ENCODE measurements around the gene CYTH1.
"Not testable (repeated sequence)": the region's sequence is repeated elsewhere in the genome, so short reads cannot be mapped to it uniquely, and the experiment has no call there.

The CYTH1 gene

GRCh38 chr17:78677303-78678221 is 104.5 kb downstream of the CYTH1 start:
- no peak overlapping the region for H3K4me3 Mint-ChIP-seq
- peak overlapping the region in 1 of 2 donors; percentile 51 for H3K27ac Mint-ChIP-seq
- peaks cover 10% of the 10 kb centered on the region for H3K4me1 Mint-ChIP-seq
- H3K27me3 Mint-ChIP-seq, result no peaks in the 10 kb centered on the region
- H3K9me3 Mint-ChIP-seq, result no peaks in the 10 kb centered on the region
- no peak for DNase-seq
- ATAC-seq, result no peak

- peak overlapping the region; percentile 41 to 51 for H3K27ac Mint-ChIP-seq
- H3K9me3 Mint-ChIP-seq, result no peaks in the 10 kb centered on the region
- H3K27me3 Mint-ChIP-seq, result no peaks in the 10 kb centered on the region
- H3K4me1 Mint-ChIP-seq, result peaks cover 10% of the 10 kb centered on the region
- no peak overlapping the region for H3K4me3 Mint-ChIP-seq
- DNase-seq (no peak), ATAC-seq (no peak)
Observed at GRCh38 chr17:78676412-78677302, 105.4 kb downstream of the CYTH1 start.

- no peaks in the 10 kb centered on the region for H3K9me3 Mint-ChIP-seq
- H3K27ac Mint-ChIP-seq, result peak overlapping the region in 1 of 2 donors; percentile 94
- peaks cover 4% of the 10 kb centered on the region for H3K4me1 Mint-ChIP-seq
- no peak overlapping the region for H3K4me3 Mint-ChIP-seq
- ATAC-seq (no peak), DNase-seq (no peak)
- H3K27me3 Mint-ChIP-seq, result no peaks in the 10 kb centered on the region
Observed at GRCh38 chr17:78675836-78676235, 106.2 kb downstream of the CYTH1 start.

- ATAC-seq, result no peak
- DNase-seq, result no peak
- Mint-ChIP-seq H3K27ac (peak overlapping the region; percentile 61 to 63), H3K9me3 (no peaks in the 10 kb centered on the region), H3K4me1 (peaks cover 4% of the 10 kb centered on the region), H3K27me3 (no peaks in the 10 kb centered on the region), H3K4me3 (no peak overlapping the region)
Observed at GRCh38 chr17:78675316-78675616, 106.8 kb downstream of the CYTH1 start.

GRCh38 chr17:78674595-78675315 is 107.3 kb downstream of the CYTH1 start:
- no peak overlapping the region for H3K4me3 Mint-ChIP-seq
- peaks cover 6% of the 10 kb centered on the region for H3K4me1 Mint-ChIP-seq
- no peaks in the 10 kb centered on the region for H3K9me3 Mint-ChIP-seq
- H3K27ac Mint-ChIP-seq, result no peak overlapping the region
- DNase-seq (no peak), ATAC-seq (no peak)
- H3K27me3 Mint-ChIP-seq, result no peaks in the 10 kb centered on the region

- Mint-ChIP-seq H3K27me3 (no peaks in the 10 kb centered on the region), H3K27ac (no peak overlapping the region), H3K4me3 (no peak overlapping the region), H3K9me3 (no peaks in the 10 kb centered on the region), H3K4me1 (peaks cover 9% of the 10 kb centered on the region)
- no peak for DNase-seq
- ATAC-seq, result no peak
Observed at GRCh38 chr17:78674156-78674555, 107.9 kb downstream of the CYTH1 start.

GRCh38 chr17:78673395-78673794 is 108.7 kb downstream of the CYTH1 start:
- Mint-ChIP-seq H3K27ac (peak overlapping the region in 1 of 2 donors; percentile 36), H3K4me3 (no peak overlapping the region), H3K27me3 (no peaks in the 10 kb centered on the region), H3K9me3 (no peaks in the 10 kb centered on the region), H3K4me1 (peaks cover 9% of the 10 kb centered on the region)
- no peak for DNase-seq
- no peak for ATAC-seq

GRCh38 chr17:78672871-78673371 is 109.2 kb downstream of the CYTH1 start:
- ATAC-seq (no peak), DNase-seq (no peak)
- H3K27me3 Mint-ChIP-seq, result no peaks in the 10 kb centered on the region
- peaks cover 6% of the 10 kb centered on the region for H3K4me1 Mint-ChIP-seq
- H3K4me3 Mint-ChIP-seq, result no peak overlapping the region
- peak overlapping the region in 1 of 2 donors; percentile 36 for H3K27ac Mint-ChIP-seq
- H3K9me3 Mint-ChIP-seq, result no peaks in the 10 kb centered on the region

- Mint-ChIP-seq H3K9me3 (no peaks in the 10 kb centered on the region), H3K27ac (no peak overlapping the region), H3K4me3 (no peak overlapping the region), H3K27me3 (no peaks in the 10 kb centered on the region), H3K4me1 (peaks cover 6% of the 10 kb centered on the region)
- no peak for ATAC-seq
- DNase-seq, result no peak
Observed at GRCh38 chr17:78672005-78672404, 110.1 kb downstream of the CYTH1 start.

- not testable (repeated sequence) for H3K4me3 Mint-ChIP-seq, ATAC-seq, H3K27ac Mint-ChIP-seq, DNase-seq, H3K4me1 Mint-ChIP-seq, H3K9me3 Mint-ChIP-seq, H3K27me3 Mint-ChIP-seq
Observed at GRCh38 chr17:78671726-78672001, 110.4 kb downstream of the CYTH1 start.

- H3K9me3 Mint-ChIP-seq, result no peaks in the 10 kb centered on the region
- H3K4me3 Mint-ChIP-seq, result no peak overlapping the region
- H3K27me3 Mint-ChIP-seq, result no peaks in the 10 kb centered on the region
- DNase-seq (no peak), ATAC-seq (no peak)
- peak overlapping the region; percentile 39 to 57 for H3K27ac Mint-ChIP-seq
- H3K4me1 Mint-ChIP-seq, result peaks cover 15% of the 10 kb centered on the region
Observed at GRCh38 chr17:78670850-78671725, 111.0 kb downstream of the CYTH1 start.

GRCh38 chr17:78669975-78670518 is 112.0 kb downstream of the CYTH1 start:
- no peak for DNase-seq
- Mint-ChIP-seq H3K27me3 (no peaks in the 10 kb centered on the region), H3K4me3 (no peak overlapping the region), H3K9me3 (no peaks in the 10 kb centered on the region), H3K4me1 (peaks cover 26% of the 10 kb centered on the region), H3K27ac (peak overlapping the region in 1 of 2 donors; percentile 40)
- no peak for ATAC-seq

GRCh38 chr17:78669256-78669974 is 112.7 kb downstream of the CYTH1 start:
- Mint-ChIP-seq H3K4me1 (peaks cover 31% of the 10 kb centered on the region), H3K4me3 (peak overlapping the region in 1 of 2 donors; percentile 6), H3K27me3 (no peaks in the 10 kb centered on the region), H3K9me3 (no peaks in the 10 kb centered on the region), H3K27ac (peak overlapping the region in 1 of 2 donors; percentile 20)
- no peak for DNase-seq
- no peak for ATAC-seq

GRCh38 chr17:78668847-78669246 is 113.2 kb downstream of the CYTH1 start:
- H3K9me3 Mint-ChIP-seq, result no peaks in the 10 kb centered on the region
- DNase-seq, result no peak
- no peak for ATAC-seq
- H3K4me3 Mint-ChIP-seq, result no peak overlapping the region
- H3K27ac Mint-ChIP-seq, result peak overlapping the region in 1 of 2 donors; percentile 20
- H3K4me1 Mint-ChIP-seq, result peaks cover 35% of the 10 kb centered on the region
- no peaks in the 10 kb centered on the region for H3K27me3 Mint-ChIP-seq

Data from stimulated activated naive CD8-positive, alpha-beta T cell treated with anti-CD3 and anti-CD28 coated beads, Interleukin-15, amount 100 ng/mL, for 72 hours (primary cell).